Ureter (tissue), 1 donor: Measurements from ENCODE around the gene CREB1. TPM values are rescaled to one million over a fixed set of nuclear protein-coding genes. Genes with fewer than 3 reads are reported as not detected.

Experiments used
- DNase-seq: peaks from one replicate; pipeline ENCODE4 v3.0.0-alpha.2; 2020; ENCODE audit warnings: low spot score
- total RNA-seq: library from RNA; stranded (reverse); gene quantifications from one replicate; pipeline ENCODE4 v1.2.4, GENCODE V29; 2023
- donor health status: DM: yes; HTN: yes; CAD: no.

CREB1 gene
- total RNA-seq, 1 donor from 2014 or later: 92.0 TPM

DNA sequence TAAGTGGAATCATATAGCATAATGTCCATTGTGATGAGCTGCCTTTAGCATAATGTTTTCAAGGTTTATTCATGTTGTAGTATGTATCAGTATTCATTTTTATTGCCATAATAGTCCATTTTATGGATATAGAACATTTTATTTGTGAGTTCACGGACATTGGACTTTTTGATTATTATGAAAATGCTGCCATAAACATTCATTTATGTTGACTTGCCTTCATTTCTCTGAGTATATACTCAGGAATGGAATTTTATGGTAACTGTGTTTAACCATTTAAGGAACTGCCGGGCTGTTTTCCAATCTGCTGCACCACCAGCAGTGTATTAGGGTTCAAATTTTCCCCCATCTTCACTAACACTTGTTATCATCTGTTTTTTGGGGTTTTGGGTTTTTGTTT is 12.2 kb downstream of the CREB1 start:
- no peak for DNase-seq

GRCh38 chr2:207543272-207543671 is 13.5 kb downstream of the CREB1 start:
- DNase-seq: no peak

GRCh38 chr2:207546822-207547221 is 17.1 kb downstream of the CREB1 start:
- DNase-seq: no peak

GRCh38 chr2:207549145-207549544 is 19.4 kb downstream of the CREB1 start:
- no peak for DNase-seq

DNA sequence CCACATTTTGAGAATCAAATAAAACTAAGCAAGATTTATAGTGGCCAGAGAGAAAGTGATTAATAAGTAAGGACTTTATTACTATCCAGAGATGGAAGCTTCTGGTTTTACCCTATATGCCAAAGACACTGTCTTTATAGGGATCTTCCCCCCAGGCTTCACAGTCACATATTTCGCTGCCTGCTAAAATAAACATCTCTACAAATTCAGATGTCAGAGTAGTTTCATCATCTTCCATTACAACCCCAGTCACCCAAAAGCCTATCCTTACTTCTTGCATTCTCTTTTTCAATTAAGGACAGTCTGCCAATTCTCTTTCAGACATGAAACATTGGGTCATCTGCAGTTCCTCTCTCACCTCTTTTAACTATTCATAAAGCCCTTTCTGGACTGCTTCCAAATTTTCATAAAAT is 28.3 kb downstream of the CREB1 start:
- no peak for DNase-seq

DNA sequence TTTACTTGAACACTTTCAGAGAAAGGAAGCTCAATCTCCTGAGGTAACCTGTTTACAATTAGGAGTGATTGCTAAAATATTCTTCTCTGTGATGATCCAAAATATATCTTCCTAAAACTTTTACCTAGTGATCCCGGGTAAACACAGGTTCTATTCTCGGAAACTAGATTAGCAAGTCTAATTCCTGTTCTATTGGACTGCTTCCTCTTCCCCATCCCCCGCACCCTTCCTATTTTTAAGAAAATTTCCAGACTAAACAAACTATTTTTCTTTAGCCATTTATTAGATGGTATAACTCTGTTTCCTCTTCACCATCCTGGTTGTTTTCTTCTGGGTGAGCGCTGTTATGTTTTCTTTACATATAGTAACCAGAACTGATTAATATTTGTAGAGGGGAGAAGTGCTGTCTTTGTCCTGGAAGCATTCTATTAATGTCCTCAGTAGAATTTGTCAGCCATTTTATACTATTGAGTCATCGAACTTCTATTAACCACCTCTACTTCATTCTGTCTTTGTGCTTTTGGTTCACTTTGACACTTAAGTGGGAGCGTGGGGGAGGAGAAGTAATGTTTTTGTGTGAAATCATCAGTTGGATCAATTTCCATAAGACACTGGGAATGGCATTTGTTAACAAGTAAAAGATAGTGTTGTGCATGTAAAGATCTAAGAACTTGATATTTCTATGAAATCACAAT is 31.8 kb downstream of the CREB1 start:
- no peak for DNase-seq

- no peak for DNase-seq
Observed at GRCh38 chr2:207565736-207566500, 36.2 kb downstream of the CREB1 start.

DNA sequence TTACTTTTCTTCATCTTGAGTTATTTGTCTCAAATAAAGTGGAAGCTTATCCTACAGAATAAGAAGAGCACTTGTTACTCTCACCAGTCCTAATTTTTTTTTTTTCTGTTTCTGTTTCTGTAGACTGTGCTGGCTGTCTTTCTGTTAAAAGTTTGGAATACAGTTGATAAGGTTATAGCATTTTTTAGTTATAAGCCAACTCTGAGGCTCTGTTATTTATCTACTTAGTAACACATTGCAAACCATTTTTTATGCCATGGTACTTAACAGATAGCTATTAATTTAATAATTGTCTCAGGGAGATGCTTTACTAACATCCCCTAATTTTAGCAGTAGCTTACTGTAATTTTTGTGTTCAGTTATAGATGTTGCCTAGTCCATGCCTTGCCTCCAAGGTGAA is 37.9 kb downstream of the CREB1 start:
- no peak for DNase-seq

DNA sequence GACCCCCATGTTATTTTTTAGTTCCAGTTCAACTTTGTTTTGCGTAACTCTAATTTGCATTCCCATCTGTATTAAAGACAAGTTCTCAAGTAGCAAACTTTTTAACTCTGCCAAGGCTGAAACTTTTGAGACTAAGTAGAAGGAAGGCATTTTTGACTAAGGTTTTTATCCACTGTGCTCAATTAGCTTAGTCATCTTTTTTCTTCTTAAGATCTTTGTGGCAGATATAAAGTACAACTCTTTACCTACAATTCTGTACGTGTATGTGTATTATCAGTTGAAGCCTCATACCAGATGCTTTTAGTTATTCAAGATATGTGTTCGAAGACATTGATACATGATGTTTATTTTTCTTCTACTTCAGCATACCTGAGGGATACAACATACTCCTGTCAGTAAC is 41.6 kb downstream of the CREB1 start:
- DNase-seq: no peak

DNA sequence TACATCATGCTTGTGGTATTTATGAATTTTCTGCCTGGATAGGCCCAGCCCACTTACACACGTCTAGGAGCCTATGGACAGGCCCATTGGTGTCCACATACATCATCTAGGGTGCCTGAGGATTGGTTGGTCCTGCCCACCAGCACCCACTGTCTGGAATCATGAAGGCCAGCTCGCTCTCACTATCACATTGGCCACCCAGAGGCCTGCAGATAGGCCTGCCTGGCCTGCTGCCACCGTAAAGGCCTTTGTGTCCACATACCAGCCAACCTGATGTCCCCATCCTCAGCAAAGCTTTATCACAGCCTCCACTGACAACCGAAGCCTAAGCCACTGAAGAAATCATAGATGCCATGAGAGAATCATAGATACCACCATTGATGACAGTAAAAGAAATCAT is 55.2 kb downstream of the CREB1 start:
- DNase-seq: no peak

GRCh38 chr2:207587305-207587704 is 57.5 kb downstream of the CREB1 start:
- no peak for DNase-seq

DNA sequence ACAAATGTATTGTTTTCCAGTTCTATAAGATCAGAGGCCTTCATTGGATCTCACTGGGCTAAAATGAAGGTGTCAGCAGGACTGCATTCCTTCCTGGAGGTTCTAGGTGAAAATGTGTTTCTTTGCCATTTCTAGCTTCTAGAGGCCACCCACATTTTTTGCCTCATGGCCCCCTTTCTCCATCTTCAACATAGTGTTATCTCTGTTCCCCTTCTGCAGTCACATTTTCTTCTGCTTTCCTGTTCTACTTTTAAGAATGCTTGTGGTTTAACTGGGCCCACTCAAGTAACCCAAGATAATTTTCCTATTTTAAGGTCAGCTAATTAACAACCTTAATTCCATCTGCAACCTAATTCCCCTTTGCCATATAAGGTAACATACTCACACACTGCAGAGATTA is 59.4 kb downstream of the CREB1 start:
- no peak for DNase-seq

- no peak for DNase-seq
Observed at GRCh38 chr2:207593277-207593676, 63.5 kb downstream of the CREB1 start.

- DNase-seq: no peak
Observed at GRCh38 chr2:207594264-207594663, 64.5 kb downstream of the CREB1 start.

DNA sequence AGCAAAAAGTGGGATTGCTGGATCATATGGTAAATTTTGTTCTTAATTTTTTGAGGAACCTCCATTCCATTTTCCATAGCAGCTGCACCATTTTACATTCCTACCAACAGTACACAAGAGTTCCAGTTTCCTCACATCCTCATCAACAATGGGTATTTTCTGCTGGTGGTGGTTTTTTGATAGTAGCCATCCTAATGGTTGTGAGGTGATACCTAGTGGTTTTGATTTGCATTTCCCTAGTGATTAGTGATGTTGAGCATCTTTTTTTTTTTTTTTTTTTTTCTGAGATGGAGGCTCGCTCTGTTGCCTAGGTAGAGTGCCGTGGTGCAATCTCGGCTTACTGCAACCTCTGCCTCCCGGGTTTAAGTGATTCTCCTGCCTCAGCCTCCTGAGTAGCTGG is 65.0 kb downstream of the CREB1 start:
- DNase-seq: no peak

GRCh38 chr2:207599636-207600035 is 69.9 kb downstream of the CREB1 start:
- no peak for DNase-seq

GRCh38 chr2:207600231-207600630 is 70.5 kb downstream of the CREB1 start:
- no peak for DNase-seq

DNA sequence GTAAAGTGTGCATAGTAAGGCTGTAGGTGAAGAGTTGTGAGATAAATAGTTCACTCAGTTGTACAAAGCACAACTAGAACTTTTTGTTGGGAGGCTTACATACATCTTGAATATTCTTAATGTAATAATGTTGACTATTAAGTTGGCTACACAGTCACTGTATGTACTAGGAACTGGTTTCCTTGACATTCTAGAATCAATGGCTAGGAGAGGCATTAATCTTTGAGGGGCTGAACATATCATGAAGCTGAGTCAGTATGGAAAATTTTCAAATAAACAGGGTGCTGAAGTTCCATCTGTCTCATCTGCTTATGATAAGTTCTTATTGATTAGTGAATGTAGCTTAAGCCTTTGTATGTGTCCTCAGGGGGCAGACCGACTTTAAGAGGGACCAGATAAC is 72.0 kb downstream of the CREB1 start:
- no peak for DNase-seq

DNA sequence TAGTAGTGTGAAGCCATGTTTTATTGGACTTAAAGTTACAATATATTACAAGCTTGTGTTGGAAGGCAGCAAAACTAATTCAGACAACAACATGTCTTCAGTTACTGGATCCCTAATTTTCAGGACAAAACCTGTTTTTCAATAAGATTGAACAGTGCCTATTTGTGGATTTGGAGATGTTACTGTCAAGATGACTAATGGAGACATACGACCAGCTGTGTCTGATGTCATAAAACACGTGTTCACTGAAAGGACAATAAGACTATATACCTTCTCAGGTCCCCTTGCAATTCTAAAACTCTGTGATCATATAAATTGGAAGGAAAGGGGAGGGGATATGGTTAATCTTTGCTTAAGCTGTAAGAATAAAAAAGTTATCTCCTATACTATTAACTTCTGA is 73.7 kb downstream of the CREB1 start:
- DNase-seq: no peak

DNA sequence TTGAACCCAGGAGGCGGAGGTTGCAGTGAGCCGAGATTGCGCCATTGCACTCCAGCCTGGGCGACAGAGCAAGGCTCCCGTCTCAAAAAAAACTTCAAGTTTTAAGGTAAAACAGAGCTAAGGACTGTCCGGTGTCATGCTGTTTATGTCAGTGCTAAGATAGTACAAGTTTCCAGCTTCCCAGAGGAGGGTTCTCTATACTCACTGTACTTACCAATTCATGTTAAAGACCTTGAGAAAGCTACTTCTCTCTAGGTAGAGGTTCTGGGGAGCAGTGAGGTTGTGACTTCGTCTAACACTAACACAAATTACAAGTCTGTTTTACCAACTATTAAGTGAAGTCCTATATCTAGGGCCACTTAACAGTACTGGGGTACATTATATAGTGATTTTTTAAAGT is 76.6 kb downstream of the CREB1 start:
- DNase-seq: no peak

DNA sequence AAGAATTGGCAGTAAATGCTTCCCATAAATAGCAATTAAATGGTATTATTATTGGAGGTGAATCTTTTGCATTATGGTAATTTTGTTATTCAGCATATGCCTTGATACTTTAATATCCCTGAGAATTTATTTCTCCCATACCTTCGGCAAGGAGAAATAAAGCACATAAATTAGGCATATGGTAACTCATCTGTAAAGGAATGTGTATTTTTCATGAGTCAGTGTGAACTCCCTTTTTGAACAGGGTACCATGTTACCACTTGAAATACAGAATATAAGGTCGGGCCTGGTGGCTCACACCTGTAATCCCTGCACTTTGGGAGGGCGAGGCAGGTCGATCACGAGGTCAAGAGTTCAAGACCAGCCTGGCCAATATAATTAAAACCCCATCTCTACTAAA is 77.1 kb downstream of the CREB1 start:
- no peak for DNase-seq

DNA sequence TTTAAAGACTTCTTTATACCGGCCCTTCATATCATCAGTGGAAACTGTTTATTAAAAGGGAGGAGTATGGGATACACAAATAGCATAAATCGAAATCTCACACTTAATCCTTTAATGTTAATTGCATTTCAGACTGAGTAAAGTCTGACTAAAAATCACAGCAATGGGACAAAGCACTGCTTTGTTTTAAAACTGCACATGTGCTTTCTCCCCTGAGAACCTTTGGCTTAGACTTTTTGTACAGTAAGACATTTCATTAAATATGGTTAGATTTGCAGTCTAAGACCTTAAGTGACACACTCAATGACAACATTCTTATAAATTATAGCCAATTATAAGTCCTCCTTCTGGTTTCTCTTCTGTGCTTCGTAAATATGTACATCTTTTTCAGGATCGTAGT is 83.0 kb downstream of the CREB1 start:
- no peak for DNase-seq

DNA sequence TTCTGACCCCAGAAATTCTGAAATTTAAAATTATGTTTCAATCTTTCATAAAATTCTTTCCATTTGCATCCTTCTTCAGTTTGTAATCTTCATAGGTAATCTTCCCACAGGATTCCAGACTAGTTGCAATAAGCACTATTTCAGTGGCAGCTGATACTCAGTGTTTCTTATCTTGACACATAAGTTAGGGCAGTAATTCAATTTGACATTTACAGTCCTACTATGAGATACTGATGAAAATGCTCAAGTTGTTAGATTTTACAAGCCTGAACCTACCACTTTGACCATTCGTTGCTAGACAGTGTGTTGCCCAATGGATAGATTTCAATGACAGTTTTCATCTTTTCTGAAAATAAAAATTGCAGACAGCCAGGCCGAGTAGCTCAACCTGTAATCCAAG is 85.1 kb downstream of the CREB1 start:
- DNase-seq: no peak

DNA sequence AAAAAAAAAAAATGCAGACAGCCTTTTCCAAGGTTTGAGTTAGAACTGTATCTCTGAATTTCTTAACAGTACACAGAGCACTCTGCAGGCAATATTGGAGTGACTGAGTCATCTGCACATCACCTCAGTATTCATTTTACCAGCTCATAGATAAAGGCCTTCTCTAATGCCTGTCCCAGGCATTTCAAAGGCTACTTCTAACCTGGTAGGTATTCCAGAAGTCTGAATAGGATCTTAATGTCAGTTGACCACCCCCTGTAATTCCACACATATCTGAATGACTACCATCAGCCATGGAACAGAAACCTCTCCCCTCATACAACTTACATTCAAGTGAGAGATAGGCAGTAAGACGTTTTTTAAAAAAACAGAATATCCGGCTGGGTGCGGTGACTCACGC is 86.4 kb downstream of the CREB1 start:
- DNase-seq: no peak
